ACC112 (cell line): ENCODE measurements around the gene ELOVL4.

ENCODE experiments used
- H2AFZ ChIP-seq: fragments of 200-600 bp; sonication (generic); one replicate; pipeline ENCODE4 v1.6.0; 2017; ENCODE audit warnings: antibody characterized with exemption, low read length; ENCODE audit not compliant: unreplicated experiment
- H3K27ac ChIP-seq: fragments of 200-600 bp; sonication (generic); 2 replicates; pipeline ENCODE4 v1.5.1; 2014; ENCODE audit warnings: low read depth, mild to moderate bottlenecking, antibody characterized with exemption, low read length, moderate library complexity
- H3K27me3 ChIP-seq: fragments of 200-600 bp; sonication (generic); 2 replicates; pipeline ENCODE4 v1.6.1; 2014; ENCODE audit warnings: mild to moderate bottlenecking, antibody characterized with exemption, low read length, moderate library complexity, mixed read lengths; ENCODE audit not compliant: insufficient read depth
- H3K36me3 ChIP-seq: fragments of 200-600 bp; sonication (generic); 2 replicates; pipeline ENCODE4 v1.6.1; 2016; ENCODE audit warnings: mild to moderate bottlenecking, antibody characterized with exemption, low read length, moderate library complexity, mixed read lengths; ENCODE audit not compliant: insufficient read depth
- H3K4me1 ChIP-seq: fragments of 200-600 bp; sonication (generic); one replicate; pipeline ENCODE4 v1.6.1; 2016; ENCODE audit warnings: low read length, mixed read lengths; ENCODE audit not compliant: insufficient read depth, unreplicated experiment, control insufficient read depth
- H3K4me3 ChIP-seq: fragments of 200-600 bp; sonication (generic); 2 replicates; pipeline ENCODE4 v1.5.1; 2014; ENCODE audit warnings: mild to moderate bottlenecking, low read depth, low read length
- H3K79me2 ChIP-seq: fragments of 200-600 bp; sonication (generic); one replicate; pipeline ENCODE4 v1.6.0; 2016; ENCODE audit warnings: low read length; ENCODE audit not compliant: control insufficient read depth, unreplicated experiment, insufficient read depth

Gene ELOVL4

DNA sequence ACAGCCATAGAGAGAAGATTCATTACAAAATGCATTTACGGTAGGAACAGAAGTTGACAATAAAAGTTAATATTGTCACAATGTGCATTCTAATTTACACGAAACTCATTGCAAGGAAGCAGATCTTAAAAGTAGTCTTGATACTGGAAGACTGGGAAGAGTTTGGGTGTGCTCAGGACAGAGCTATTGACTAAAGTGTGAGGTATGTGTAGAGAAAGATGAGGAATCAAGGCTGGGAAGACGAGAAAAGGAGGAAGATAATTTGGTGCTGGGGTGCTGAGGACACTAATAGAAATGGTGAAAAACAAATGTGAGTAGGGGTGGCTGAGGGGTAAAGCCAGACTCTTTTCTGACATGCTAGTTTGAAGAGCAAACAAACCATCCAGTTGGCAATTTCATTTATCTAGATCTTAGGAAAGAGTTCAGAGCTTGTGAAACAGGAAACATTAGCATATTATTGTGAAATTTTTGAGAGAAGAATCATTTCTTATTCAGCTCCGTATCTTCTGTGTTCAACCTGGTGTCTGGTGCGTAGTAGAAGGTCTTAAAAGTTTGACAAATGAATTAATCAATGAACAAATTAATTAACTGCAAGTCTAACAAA, 72.7 kb downstream of the ELOVL4 start:
- Histone ChIP-seq H3K79me2 (no peaks in the 10 kb centered on the region), H3K4me3 (no peak overlapping the region), H2AFZ (no peak overlapping the region), H3K27me3 (peaks cover 24% of the 10 kb centered on the region), H3K27ac (no peak overlapping the region), H3K4me1 (peaks cover 4% of the 10 kb centered on the region), H3K36me3 (no peaks in the 10 kb centered on the region)

DNA sequence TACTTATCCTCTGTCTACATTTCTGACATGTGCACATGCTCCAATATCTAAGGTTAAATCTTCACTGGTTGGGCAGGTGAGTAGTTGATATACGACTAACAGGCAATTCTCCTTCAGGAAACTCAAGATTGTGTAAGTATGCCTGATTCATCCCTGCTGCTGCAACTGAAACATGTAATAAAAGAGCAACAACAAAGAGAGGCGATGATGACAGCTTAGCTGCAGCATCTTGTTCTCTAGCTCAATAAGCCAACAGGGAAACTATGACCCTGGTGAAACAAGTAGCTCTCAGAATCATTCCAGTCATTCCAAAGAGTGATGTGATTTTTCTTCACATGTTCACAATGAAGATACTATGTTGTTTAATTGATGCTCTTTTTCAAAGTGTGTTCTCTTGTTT, 74.4 kb downstream of the ELOVL4 start:
- no peaks in the 10 kb centered on the region for H3K79me2 ChIP-seq
- no peak overlapping the region for H3K4me3 ChIP-seq
- no peak overlapping the region for H2AFZ ChIP-seq
- no peak overlapping the region for H3K27ac ChIP-seq
- H3K36me3 ChIP-seq: no peaks in the 10 kb centered on the region
- H3K4me1 ChIP-seq: peaks cover 4% of the 10 kb centered on the region
- peaks cover 22% of the 10 kb centered on the region for H3K27me3 ChIP-seq

DNA sequence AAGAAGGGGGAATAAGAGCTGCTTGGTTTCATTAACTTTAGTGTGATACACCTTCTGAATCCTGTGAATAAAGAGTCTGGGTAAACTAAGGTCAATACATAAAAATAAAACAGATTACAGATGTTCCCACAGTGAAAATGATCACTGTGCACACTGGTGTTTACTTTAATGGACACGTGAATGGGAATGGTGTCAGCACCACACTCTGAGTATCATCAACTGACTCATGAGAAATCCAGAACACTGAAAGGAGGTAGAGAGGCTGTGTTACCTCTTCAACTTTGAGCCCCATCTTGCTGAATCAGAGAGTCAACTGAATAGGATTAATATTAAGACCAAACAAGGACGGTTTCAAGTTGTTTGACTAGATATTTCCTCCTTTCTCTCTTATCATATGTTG, 75.0 kb downstream of the ELOVL4 start:
- Histone ChIP-seq H3K4me1 (peaks cover 4% of the 10 kb centered on the region), H3K79me2 (no peaks in the 10 kb centered on the region), H3K27me3 (peaks cover 15% of the 10 kb centered on the region), H2AFZ (no peak overlapping the region), H3K4me3 (no peak overlapping the region), H3K36me3 (no peaks in the 10 kb centered on the region), H3K27ac (no peak overlapping the region)

DNA sequence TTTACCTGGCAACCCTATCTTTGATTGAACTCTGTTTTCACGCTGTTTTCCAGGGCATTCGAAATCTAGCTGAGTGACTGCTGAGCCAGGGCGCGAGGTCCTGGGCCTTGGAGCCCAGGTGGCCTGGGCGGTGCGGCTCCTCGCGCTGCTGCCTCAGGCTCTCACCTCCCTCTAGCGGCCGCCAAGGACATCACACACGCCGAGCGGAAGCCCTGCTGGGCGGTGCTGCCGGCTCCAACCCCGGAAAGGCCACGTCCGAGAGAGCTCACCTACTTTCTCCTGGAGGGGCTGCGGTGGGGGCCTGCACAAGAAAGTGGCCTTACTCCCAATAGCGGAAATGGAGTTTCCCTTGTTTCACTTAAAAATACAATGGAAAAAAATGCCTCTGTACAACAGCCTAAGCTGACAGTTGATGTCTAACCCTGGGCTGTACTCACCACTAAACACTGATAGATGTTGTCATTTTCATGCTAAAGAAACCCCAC, 77.7 kb downstream of the ELOVL4 start:
- H3K27me3 ChIP-seq: no peaks in the 10 kb centered on the region
- no peaks in the 10 kb centered on the region for H3K79me2 ChIP-seq
- no peak overlapping the region for H3K27ac ChIP-seq
- H3K4me1 ChIP-seq: peaks cover 4% of the 10 kb centered on the region
- no peaks in the 10 kb centered on the region for H3K36me3 ChIP-seq
- H3K4me3 ChIP-seq: peak overlapping the region; percentile 62
- H2AFZ ChIP-seq: peak overlapping the region; percentile 88

DNA sequence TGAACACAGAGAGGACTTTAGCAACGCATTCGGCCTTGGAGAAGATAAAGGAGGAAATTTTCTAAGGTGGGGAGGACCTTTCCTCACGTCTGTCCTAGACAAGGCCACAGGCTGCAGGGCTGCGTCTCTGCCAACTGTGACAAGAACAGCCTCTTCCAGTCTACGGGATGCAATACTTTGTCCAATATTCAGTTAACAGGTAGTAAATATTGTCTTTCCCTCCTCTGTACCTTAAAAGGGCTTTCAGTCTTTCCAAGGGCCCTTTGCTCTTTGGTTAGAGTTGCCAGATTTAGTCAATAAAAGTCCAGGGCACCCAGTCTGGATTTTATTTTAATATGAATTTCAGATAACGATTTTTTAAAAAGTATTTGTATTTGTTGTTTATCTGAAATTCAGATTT, 78.2 kb downstream of the ELOVL4 start:
- Histone ChIP-seq H3K79me2 (no peaks in the 10 kb centered on the region), H3K27ac (no peak overlapping the region), H3K4me1 (no peaks in the 10 kb centered on the region), H3K27me3 (no peaks in the 10 kb centered on the region), H2AFZ (peak overlapping the region; percentile 18), H3K36me3 (no peaks in the 10 kb centered on the region), H3K4me3 (no peak overlapping the region)

DNA sequence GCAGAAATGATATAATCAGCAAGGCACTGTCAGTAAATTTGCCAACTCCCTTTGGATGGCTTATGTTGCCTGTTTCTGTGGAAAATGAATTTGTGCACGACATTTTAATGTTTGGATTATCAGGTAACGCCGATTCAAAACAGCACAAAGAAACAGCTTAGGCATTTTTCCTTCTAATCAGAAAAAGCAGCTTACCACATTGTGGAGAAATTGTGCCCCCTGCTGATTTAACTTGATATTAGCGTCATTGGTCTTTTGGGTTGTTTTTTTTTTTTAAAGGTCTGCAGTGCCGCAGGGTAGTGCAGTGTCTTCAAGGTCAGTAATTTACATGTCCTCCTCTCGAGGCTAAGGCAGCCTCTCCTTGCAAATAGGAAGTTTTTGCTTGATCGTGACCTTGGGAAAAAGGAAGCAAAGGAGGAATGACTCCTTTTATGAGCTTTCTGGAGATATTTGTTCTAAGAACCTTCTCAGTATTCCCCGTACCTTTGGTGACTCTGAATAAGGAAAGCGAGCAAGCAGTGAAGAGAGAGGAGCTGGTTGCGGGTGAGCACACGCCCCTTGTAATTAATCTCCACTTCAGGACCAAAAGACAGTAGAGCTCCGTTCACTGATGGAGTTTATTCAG, 79.1 kb downstream of the ELOVL4 start:
- no peaks in the 10 kb centered on the region for H3K27me3 ChIP-seq
- no peaks in the 10 kb centered on the region for H3K36me3 ChIP-seq
- peak overlapping the region; percentile 54 for H3K4me3 ChIP-seq
- H3K79me2 ChIP-seq: no peaks in the 10 kb centered on the region
- H3K27ac ChIP-seq: no peak overlapping the region
- H2AFZ ChIP-seq: peak overlapping the region; percentile 47
- no peaks in the 10 kb centered on the region for H3K4me1 ChIP-seq
